Stomach (tissue), 4 donors: ENCODE data around the gene DIP2A.

ENCODE experiments used
- EP300 ChIP-seq: sonication (generic); formaldehyde crosslinking; IDR thresholded peaks from one replicate; pipeline ENCODE4 v1.6.1; 2017; ENCODE audit warnings: antibody characterized with exemption
- POLR2A ChIP-seq, 4 donors: fragments of 450-650 bp; IDR thresholded peaks; one replicate each; pipeline ENCODE4 v1.6.1; 2016; ENCODE audit warnings: antibody characterized with exemption in 4 of 4, control low read depth in 2 of 4, mild to moderate bottlenecking in 1 of 4, moderate library complexity in 1 of 4
- POLR2AphosphoS5 ChIP-seq, 3 donors: sonication (generic); formaldehyde crosslinking; IDR thresholded peaks; one replicate each; pipeline ENCODE4 v1.6.1; 2016; ENCODE audit warnings: antibody characterized with exemption in 3 of 3
- TF ChIP-seq, protein P1 (sequence below), 7 experiments: fragments of 450-650 bp in 4 of 7; fragments of 200-600 bp in 3 of 7; sonication (generic) in 3 of 7; IDR thresholded peaks; one replicate each; pipeline ENCODE4 v1.5.1; 2016 to 2019; ENCODE audit warnings: antibody characterized with exemption in 7 of 7, control low read depth in 2 of 7, mild to moderate bottlenecking in 1 of 7

GRCh38 chr21:46551636-46552241 lies 93.0 kb downstream of the DIP2A start:
- TF ChIP-seq, protein P1, sequence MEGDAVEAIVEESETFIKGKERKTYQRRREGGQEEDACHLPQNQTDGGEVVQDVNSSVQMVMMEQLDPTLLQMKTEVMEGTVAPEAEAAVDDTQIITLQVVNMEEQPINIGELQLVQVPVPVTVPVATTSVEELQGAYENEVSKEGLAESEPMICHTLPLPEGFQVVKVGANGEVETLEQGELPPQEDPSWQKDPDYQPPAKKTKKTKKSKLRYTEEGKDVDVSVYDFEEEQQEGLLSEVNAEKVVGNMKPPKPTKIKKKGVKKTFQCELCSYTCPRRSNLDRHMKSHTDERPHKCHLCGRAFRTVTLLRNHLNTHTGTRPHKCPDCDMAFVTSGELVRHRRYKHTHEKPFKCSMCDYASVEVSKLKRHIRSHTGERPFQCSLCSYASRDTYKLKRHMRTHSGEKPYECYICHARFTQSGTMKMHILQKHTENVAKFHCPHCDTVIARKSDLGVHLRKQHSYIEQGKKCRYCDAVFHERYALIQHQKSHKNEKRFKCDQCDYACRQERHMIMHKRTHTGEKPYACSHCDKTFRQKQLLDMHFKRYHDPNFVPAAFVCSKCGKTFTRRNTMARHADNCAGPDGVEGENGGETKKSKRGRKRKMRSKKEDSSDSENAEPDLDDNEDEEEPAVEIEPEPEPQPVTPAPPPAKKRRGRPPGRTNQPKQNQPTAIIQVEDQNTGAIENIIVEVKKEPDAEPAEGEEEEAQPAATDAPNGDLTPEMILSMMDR (IDR thresholded peaks at IDR 0.05) = no peak
- TF ChIP-seq POLR2AphosphoS5 (IDR thresholded peaks at IDR 0.05) (no peak), POLR2A (IDR thresholded peaks at IDR 0.05) (no peak), EP300 (no peak)
